Right ventricle myocardium superior (tissue), 1 donor: ENCODE measurements around the gene SRP9. TPM values are rescaled to one million over a fixed set of nuclear protein-coding genes. Genes with fewer than 3 reads are reported as not detected.
"Not testable (repeated sequence)": the region's sequence is repeated elsewhere in the genome, so short reads cannot be mapped to it uniquely, and the experiment has no call there.

ENCODE experiments used
- ATAC-seq: fragments of 200-7000 bp; cut with Tn5 transposase; one replicate; pipeline ENCODE4 v1.9.1; 2020; ENCODE audit warnings: mild to moderate bottlenecking; ENCODE audit not compliant: poor library complexity
- DNase-seq: peaks from one replicate; pipeline ENCODE4 v3.0.0-alpha.2; 2020
- intact Hi-C: fragments of 100-400 bp; cut with DNase I; formaldehyde crosslinking; loops from one replicate; pipeline ENCODE4 v1.11.2; 2022
- total RNA-seq: library from RNA; stranded (reverse); fragmentation: NEBNext Ultra II Directional; extraction: Animal tissue kit (Norgen Biotek cat#: 25700); gene quantifications from one replicate; pipeline ENCODE4 v1.2.1, GENCODE V29; 2021
- donor health status: DM: no; HTN: yes; CAD: no; lungs with severe emphysema.

The SRP9 gene
- total RNA-seq, 1 donor from 2014 or later: 188 TPM

DNA sequence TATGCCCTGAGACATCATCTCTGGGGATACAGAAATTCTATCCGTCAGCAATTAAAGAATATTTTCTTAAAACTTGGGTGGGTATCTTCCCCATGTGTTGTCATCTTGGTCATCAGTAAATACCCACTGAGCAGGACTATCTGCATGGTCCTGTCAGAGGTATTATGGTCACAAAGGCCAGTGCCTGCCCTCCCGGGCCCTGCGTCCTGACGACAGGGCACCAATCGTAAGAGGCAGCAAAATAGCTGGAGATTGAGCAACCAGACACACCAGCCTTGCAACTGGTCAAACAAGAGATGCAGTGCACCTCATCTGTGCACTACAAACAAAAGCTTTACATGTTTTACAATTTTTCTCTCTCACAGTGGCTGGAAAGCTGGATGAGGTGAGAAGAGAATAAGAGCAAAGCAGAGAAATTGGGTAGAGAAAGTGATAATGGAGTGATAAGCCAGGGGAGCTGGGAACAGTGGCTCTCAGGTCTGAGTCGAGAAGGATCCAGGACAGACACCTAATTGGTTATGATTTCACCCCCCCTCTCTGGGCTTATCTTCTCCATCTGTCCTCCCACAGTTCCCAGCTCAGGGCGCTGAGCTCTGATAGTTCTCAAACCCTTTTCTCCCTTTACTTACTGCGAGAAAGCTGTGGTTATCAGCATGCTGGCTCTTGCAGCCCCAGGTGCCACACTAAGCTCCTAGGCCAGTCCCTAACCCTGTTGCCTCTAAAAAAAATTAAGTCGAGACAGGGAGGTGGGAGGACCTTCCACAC lies 8.8 kb upstream of the SRP9 start:
- intact Hi-C loops: loop anchor here (5.0 kb wide), 1 partner anchor 112 kb away; no protein-coding TSS in a partner anchor

DNA sequence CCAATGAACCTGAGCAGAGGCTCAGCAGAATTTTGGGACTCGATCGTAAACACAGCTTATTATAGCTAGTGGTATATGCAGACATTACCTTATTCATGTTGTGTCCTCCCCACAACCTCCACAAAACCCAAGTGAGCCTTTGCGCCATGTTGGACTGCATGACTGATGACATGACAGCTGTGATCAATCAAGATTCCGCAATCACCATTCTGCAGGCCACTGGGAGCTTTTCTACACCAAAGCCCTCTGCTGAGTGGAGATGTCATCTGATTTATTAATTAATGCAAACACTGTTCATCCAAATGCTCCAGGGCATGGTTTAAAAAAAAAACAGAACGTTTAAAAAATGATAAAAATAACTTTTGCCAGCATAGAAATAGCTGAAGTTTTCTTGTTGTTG lies 7.9 kb upstream of the SRP9 start:
- no peak for DNase-seq
- ATAC-seq: no peak
- intact Hi-C loops: loop anchor here (5.0 to 10.0 kb wide), 5 partner anchors 112 to 292 kb away; no protein-coding TSS in a partner anchor

More for the DNA sequence above, 8.8 kb upstream of the SRP9 start:
- DNase-seq (no peak), ATAC-seq (no peak)

DNA sequence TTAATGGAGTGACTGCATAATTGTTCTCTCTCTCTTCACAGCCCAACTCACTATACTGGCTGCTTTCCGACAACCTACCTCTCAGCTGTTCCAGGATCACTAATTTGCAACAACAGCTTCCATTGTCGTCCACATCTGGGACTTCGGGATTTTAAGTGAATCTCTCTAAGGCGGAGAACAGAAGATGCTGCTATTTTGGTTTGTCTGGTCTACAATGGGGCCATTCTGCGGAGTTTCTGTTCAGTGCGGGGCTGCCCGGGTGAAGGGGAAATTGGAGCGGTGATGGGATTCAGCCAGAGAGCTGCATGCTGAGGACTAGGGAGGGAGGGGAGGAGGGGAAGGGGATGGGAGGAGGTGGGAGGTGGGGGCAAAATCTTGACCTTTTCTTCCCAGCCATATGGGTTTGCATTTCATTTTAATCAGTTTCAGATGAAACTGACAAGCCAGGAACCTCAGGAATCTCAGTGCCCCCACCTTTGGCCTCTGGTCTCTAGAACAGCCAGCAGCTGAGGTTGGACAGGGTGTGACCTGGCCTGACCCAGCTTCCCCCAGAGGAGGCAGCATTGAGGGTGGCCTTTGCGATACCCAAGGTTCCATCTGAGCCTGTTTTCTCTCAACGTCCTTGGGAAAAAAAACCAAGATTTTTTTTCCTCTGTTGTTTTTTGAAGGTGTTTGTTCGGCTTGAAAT lies 6.9 kb upstream of the SRP9 start:
- intact Hi-C loops: loop anchor here (5.0 to 10.0 kb wide), 4 partner anchors 142 to 293 kb away; no protein-coding TSS in a partner anchor
- no peak for ATAC-seq
- DNase-seq: no peak

DNA sequence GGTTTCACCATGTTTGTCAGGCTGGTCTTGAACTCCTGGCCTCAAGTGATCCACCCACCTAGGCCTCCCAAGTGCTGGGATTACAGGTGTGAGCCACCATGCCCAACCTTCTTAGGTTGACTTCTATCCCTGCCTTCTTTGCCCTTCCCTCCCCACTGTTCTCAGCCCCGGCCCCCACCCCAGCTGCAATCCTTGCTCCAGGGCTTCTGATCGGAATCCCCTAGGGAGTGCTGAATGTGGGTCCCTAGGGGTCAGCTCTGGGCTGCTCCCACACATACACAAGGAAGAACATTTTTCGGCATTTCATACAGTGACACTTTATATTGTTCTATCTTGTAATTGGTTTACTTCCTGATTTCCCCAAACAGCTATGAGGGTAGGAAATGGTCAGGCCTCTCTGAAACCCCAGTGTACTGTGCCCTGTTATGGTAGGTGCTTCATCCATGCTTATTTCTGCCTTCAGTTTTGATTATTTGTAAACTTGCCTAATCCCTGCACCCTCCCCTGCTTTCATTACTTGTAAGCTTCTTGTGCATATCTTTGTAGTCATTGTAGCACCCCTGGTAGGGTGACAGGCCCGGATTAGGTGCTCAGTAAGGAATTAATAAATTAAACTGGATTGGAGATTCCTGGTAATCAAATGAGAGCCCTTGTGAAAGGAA lies 5.8 kb upstream of the SRP9 start:
- ATAC-seq (no peak), DNase-seq (no peak)
- intact Hi-C loops: loop anchor here (5.0 to 10.0 kb wide), 4 partner anchors 141 to 294 kb away; no protein-coding TSS in a partner anchor

DNA sequence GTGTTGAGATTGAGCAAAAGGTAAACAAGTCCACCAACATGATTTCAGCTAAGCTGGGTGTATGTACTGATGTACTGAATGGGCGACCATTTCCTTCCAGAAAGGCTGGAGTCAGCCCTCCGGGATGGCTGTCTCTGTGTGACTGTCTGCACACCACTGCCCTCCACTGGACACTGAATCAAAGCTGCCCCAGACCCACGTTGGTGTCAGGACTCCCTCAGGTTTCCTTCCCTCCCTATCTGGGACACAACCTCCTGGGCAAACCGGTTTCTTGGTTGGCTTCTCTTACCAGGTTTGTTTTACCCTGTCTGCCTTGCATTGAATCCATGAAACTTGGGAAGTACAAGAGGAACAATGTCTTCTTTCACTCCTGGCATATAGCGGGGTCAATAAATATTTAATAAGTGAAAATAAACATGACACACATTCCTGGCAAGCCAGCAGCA lies 5.3 kb upstream of the SRP9 start:
- ATAC-seq (peak; percentile 89), DNase-seq (peak; percentile 84)
- intact Hi-C loops: loop anchor here (5.0 to 10.0 kb wide), 4 partner anchors 140 to 295 kb away; no protein-coding TSS in a partner anchor

DNA sequence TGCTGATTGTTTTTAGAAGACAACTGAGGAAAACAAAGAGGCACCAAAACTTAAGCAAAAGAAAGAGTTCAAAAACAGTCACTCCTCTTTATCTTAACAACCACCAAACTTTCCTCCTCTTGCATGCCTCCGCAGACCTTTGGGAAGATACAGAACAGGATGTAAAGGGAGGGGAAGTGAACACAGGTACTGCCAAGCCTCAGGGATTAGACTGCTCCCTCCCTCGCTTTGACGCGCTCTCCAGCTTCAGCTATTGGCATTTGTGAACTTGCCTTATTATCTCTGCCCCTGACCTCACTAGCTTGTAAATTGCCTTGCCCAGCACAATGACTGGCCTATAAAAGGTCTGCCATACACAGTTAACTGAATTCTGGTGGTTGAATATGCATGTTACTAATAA lies 4.8 kb upstream of the SRP9 start:
- intact Hi-C loops: loop anchor here (5.0 to 10.0 kb wide), 4 partner anchors 139 to 296 kb away; no protein-coding TSS in a partner anchor
- ATAC-seq: no peak

DNA sequence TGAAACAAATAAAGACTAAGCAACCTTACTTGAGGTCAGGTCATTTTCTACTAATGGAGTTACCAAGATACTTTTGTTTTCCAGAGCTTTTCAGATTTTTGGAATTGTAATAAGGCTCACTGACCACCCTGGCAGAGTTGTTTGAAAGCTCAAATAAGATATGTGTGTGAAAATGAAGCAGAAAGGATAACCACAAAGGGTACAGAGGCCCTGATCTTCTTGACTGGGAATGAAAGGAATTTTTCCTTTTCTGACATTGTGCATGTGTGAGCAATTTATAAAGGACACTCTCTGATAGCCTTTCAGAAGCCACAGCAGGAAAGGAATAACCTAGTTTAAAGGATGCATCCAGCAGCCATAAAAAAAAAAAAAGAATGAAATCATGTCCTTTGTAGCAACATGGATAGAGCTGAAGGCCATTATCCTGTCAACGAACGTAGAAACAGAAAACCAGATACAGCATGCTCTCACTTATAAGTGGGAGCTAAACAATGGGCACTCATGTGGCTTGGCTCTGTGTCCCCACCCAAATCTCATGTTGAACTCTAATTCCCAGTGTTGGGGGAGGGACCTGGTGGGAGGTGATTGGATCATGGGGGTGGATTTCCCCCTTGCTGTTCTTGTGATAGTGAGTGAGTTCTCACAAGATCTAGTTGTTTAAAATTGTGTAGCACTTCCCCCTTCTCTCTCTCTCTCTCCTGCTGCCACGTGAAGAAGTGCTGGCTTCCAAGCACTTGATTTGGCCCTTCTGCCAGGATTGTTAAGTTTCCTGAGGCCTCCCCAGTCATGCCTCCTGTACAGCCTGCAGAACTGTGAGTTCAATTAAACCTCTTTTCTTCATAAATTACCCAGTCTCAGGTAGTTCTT lies 3.1 kb upstream of the SRP9 start:
- DNase-seq: no peak
- intact Hi-C loops: loop anchor here (5.0 to 10.0 kb wide), 4 partner anchors 138 to 297 kb away; no protein-coding TSS in a partner anchor
- ATAC-seq: no peak

More for the DNA sequence above, 4.8 kb upstream of the SRP9 start:
- no peak for DNase-seq

DNA sequence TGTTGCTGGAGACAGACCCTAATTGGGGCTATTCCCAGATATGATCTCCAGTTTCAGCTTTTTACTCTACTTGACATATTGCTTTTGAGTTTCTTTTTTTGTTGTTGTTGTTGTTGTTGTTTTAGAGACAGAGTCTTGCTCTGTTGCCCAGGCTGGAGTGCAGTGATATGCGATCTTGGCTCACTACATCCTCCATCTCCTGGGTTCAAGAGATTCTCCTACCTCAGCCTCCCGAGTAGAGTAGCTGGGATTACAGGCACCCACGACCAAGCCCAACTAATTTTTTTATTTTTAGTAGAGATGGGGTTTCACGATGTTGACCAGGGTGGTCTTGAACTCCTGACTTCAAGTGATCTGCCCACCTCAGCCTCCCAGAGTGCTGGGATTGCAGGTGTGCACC lies 1.3 kb upstream of the SRP9 start:
- ATAC-seq: no peak
- DNase-seq: no peak
- intact Hi-C loops: loop anchor here (10.0 kb wide), 2 partner anchors 199 to 221 kb away; no protein-coding TSS in a partner anchor

DNA sequence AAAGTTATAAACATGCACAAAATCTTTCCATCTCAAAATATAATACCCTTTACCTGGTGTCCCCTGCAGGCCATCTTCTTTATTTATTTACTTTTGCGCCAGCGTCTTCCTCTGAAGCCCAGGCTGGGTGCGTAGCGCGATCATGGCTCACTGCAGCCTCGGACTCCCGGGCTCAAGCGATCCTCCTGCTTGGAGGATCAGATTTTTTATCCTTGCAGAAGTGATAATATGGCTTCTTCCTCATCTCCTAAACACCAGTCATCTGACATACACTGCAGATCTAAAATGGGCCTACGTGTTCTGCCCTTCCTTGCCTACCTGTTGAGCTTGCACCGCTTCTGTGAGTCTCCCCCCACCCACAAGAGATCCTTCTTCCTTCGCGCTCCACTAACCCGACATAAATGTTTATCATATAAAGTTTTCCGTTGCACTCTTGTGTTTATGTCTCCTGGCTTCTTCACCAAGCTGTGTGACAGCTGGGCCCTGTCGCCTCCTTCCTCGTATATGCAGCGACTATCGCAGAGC lies 506 bp upstream of the SRP9 start:
- intact Hi-C loops: loop anchor here (10.0 kb wide), 2 partner anchors 198 to 222 kb away; no protein-coding TSS in a partner anchor
- peak; percentile 9 for ATAC-seq

DNA sequence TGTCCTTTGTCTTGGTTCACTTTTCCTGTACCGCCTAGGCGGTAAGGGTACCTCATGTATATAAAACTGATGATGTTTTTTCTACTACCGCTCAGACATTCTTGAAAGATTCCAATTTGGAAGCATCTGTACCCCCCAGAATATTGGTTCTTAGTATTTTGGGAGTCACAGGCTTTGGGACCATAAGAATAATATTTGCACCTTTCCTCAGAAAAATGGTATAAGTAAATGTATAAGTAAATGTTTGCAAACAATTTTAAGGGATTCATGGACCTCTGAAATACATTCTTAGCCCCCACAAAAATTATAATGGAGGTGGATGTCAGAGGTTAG lies 677 bp downstream of the SRP9 start:
- intact Hi-C loops: loop anchor here (2.0 to 10.0 kb wide), 3 partner anchors 68 to 224 kb away; no protein-coding TSS in a partner anchor

More for the DNA sequence above, 506 bp upstream of the SRP9 start:
- DNase-seq: no peak

DNA sequence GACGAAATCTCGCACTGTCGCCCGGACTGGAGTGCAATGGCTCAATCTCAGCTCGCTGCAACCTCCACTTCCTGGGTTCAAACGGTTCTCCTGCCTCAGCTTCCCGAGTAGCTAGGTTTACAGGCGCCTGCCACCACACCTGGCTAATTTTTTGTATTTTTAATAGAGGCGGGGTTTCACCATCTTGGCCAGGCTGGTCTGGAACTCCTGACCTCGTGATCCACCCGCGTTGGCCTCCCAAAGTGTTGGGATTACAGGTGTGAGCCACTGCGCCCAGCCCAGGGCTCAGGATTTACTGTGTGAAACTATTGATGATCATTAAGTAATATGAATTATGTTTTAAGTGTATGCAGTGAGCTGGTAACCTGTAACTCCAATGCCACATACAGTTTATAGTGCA lies 1.5 kb downstream of the SRP9 start:
- not testable (repeated sequence) for ATAC-seq, DNase-seq
- intact Hi-C loops: loop anchor here (2.0 to 10.0 kb wide), 3 partner anchors 68 to 224 kb away; no protein-coding TSS in a partner anchor

More for the DNA sequence above, 677 bp downstream of the SRP9 start:
- DNase-seq (no peak), ATAC-seq (no peak)

DNA sequence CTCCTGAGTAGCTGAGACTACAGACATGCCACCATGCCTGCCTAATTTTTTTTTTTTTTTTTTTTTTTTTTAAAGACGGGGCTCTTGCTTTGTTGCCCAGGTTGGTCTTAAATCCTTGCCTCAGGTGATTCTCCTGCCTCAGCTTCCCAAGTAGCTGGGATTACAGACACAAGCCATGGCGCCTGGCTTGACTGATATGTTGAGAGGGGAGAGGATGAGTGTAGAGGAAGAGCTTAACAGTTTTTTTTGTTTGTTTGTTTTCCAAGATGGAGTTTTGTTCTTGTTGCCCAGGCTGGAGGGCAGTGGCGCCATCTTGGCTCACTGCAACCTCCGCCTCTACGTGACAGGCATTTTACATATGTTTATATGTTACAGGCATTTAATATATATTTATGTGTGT lies 2.5 kb downstream of the SRP9 start:
- intact Hi-C loops: no loop called here
- ATAC-seq (no peak), DNase-seq (no peak)

DNA sequence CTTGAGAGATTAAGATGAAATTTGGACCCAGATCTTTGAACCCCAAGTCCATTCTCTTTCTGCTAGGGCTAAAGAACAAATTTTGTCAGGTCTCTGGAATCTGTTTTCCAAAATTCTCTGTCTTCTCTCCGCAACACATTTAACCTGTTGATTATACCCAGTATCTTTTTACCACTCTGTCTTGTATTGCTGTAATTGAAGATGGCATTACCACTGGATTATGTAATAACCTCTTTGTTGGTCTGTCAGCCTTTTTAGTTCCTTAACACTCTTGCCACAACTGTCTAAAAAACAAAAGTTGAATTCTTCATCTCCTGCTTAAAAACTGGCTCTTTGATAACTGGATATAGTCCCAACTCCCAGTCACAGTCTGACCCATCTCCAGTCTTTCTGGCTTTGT lies 3.0 kb downstream of the SRP9 start:
- DNase-seq (no peak), ATAC-seq (no peak)
- intact Hi-C loops: no loop called here

DNA sequence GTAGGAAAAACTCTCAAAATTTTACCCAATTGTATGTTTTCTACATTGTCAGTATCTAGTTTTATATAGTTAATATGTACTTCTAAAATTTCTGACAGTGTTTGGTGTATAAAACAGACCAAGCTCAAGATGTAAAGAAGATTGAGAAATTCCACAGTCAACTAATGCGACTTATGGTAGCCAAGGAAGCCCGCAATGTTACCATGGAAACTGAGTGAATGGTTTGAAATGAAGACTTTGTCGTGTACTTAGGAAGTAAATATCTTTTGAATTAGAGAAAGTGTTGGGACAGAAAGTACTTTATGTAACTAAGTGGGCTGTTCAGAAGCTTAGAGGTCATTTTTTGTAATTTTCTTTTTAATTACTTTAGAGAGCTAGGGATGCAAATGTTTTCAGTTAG lies 11.5 kb downstream of the SRP9 start:
- intact Hi-C loops, DNase-seq: not testable (repeated sequence)

DNA sequence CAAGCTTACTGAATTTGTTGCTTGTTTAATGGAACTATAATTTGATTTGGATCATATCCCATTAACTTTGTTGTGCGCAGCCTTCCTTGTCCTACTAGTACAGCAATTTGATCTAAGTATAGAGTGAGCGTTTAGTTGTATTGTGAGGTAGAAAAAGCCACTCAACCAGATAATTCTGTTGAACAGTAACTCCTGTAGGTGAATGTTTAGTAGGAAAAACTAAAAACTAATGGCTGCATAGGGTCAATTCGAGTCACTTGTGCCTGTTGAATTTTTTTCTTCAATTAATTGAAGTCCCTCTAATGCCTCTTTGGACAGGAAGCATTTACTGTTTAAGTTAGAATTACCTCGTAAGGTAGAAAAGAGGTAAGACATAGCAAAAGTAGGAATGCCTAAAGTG lies 17.3 kb downstream of the SRP9 start:
- DNase-seq (no peak), ATAC-seq (no peak)
- intact Hi-C loops: no loop called here

More for the DNA sequence above, 11.5 kb downstream of the SRP9 start:
- ATAC-seq: not testable (repeated sequence)

DNA sequence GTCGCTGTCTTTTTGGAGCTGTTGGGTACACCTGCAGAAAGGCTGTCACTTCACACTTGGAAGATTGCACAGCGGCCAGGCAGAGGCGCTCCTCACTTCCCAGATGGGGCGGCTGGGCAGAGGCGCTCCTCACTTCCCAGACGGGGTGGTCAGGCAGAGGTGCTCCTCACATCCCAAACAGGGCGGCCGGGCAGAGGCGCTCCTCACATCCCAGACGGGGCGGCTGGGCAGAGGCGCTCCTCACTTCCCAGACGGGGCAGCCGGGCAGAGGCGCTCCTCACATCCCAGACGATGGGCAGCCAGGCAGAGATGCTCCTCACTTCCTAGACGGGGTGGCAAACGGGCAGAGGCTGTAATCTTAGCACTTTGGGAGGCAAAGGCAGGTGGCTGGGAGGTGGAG lies 18.5 kb downstream of the SRP9 start:
- intact Hi-C loops, ATAC-seq, DNase-seq: not testable (repeated sequence)

DNA sequence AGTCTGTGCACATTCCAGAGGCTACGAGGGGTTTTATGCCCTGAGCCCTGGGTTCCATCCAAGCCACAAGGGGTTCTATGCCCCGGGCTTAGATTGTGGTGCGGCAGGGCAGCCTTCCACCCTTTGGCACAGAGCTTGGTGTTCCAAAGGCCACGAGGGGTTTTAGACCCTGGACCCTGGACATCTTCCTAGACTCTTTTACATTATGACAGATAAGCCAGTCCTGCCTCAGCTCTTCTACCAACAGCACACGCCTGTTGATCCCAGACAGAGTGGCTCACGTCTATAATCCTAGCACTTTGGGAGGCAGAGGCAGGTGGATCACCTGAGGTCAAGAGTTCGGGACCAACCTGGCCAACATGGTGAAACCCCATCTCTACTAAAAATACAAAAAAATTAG lies 23.5 kb downstream of the SRP9 start:
- ATAC-seq: not testable (repeated sequence)

DNA sequence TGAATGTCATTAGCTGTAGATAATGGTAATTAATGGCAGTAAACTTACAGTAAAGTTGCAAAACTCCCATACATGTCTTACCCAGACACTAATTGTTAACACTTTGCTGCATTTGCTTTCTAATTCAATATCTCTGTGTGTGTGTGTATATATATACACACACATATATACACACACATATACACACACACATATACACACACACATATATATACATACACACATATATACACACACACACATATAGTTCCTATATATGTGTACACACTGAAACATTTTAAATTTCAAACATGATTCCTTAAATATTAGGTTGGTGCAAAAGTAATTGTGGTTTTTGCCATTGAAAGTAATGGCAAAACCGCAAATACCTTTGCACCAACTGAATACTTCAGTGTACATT lies 28.6 kb downstream of the SRP9 start:
- no peak for DNase-seq
- ATAC-seq: no peak
- intact Hi-C loops: no loop called here

More for the DNA sequence above, 23.5 kb downstream of the SRP9 start:
- DNase-seq, intact Hi-C loops: not testable (repeated sequence)
